K562 (cell line): ENCODE measurements around the gene SLC2A9. TPM values are rescaled to one million over a fixed set of nuclear protein-coding genes. Genes with fewer than 3 reads are reported as not detected.

Experiments used
- ATAC-seq: fragments of 200-7000 bp; cut with Tn5 transposase; 3 replicates; pipeline ENCODE4 v1.9.1; 2020; ENCODE audit warnings: moderate library complexity
- BruUV-seq: library from RNA; stranded (reverse); fragments of 400-500 nt; replicated peaks from 2 replicates; lab custom pipeline; 2021; lab: Mats Ljungman, UMichigan
- CTCF ChIA-PET: fragments of 300-600 bp; formaldehyde crosslinking; extraction: SDS; loops from one replicate; lab custom pipeline; 2021; ENCODE audit warnings: low intra/inter-chr PET ratio; lab: Yijun Ruan, JAX
- POLR2A ChIA-PET: fragments of 300-600, 350-650 bp; sonication (Branson Sonifier 250); formaldehyde crosslinking; extraction: SDS; loops from one replicate; lab custom pipeline; 2021; ENCODE audit warnings: antibody characterized with exemption, inconsistent platforms; lab: Yijun Ruan, JAX
- DNase-seq, 4 experiments: peaks; one replicate each; pipeline versions ENCODE4 v3.0.0 to v3.0.0-alpha.2; 2011 to 2018; ENCODE audit warnings: low spot score in 3 of 4, mixed read lengths in 3 of 4; ENCODE audit errors: extremely low read depth in 1 of 4
- FAIRE-seq: peaks from 2 replicates; lab custom pipeline; 2011; peaks lifted over from hg19 to GRCh38; lab: Jason Lieb, UNC
- H2AFZ ChIP-seq: 2 replicates; pipeline ENCODE4 v1.6.0; 2011; ENCODE audit warnings: low read depth, low read length, control low read depth, inconsistent platforms
- H3K27ac ChIP-seq: fragments of 200-600 bp; 3 replicates; pipeline ENCODE4 v1.8.0; 2011; ENCODE audit warnings: low read depth, mild to moderate bottlenecking, control low read depth, inconsistent platforms, low read length, moderate library complexity, mixed read lengths; ENCODE audit errors: extremely low read depth
- H3K27me3 ChIP-seq, 2 experiments: fragments of 300-600 bp in 1 of 2; 2 replicates in 1 of 2; 3 replicates in 1 of 2; pipeline versions ENCODE4 v1.6.0 to v1.8.0; 2011; ENCODE audit warnings: inconsistent platforms in 2 of 2, low read length in 2 of 2, mild to moderate bottlenecking in 1 of 2, mixed read lengths in 1 of 2, moderate library complexity in 1 of 2; ENCODE audit not compliant: control insufficient read depth in 2 of 2, insufficient read depth in 2 of 2
- H3K36me3 ChIP-seq: fragments of 300-600 bp; 3 replicates; pipeline ENCODE4 v1.8.0; 2011; ENCODE audit warnings: mild to moderate bottlenecking, low read length, inconsistent platforms; ENCODE audit not compliant: control insufficient read depth, insufficient read depth
- H3K4me1 ChIP-seq, 2 experiments: fragments of 200-600 bp in 1 of 2; replicated peaks in 1 of 2; 2 replicates in 1 of 2; 3 replicates in 1 of 2; pipeline versions ENCODE4 v1.5.1 to v1.8.0; 2011; ENCODE audit warnings: inconsistent platforms in 2 of 2, low read length in 2 of 2, mild to moderate bottlenecking in 1 of 2, mixed read lengths in 1 of 2, moderate library complexity in 1 of 2; ENCODE audit not compliant: control insufficient read depth in 2 of 2, insufficient read depth in 2 of 2
- H3K4me2 ChIP-seq: 2 replicates; pipeline ENCODE4 v1.6.1; 2011; ENCODE audit warnings: low read length, control low read depth, inconsistent platforms, mixed read lengths; ENCODE audit not compliant: insufficient read depth
- H3K4me3 ChIP-seq: fragments of 200-600 bp; sonication (generic), shearing (Covaris generic); 2 replicates; pipeline ENCODE4 v1.5.1; 2016; ENCODE audit warnings: control low read depth, inconsistent platforms
- H3K79me2 ChIP-seq: fragments of 200-600 bp; 3 replicates; pipeline ENCODE4 v1.8.0; 2011; ENCODE audit warnings: low read length, inconsistent platforms; ENCODE audit not compliant: control insufficient read depth, insufficient read depth
- H3K9ac ChIP-seq, 2 experiments: 2 replicates each; pipeline versions ENCODE4 v1.6.0 to v1.6.1; 2011; ENCODE audit warnings: low read depth in 2 of 2, low read length in 2 of 2, control low read depth in 1 of 2, inconsistent platforms in 1 of 2, mild to moderate bottlenecking in 1 of 2, mixed read lengths in 1 of 2; ENCODE audit not compliant: insufficient read depth in 1 of 2
- H3K9me1 ChIP-seq: one replicate; pipeline ENCODE4 v1.6.0; 2011; ENCODE audit warnings: inconsistent platforms, mild to moderate bottlenecking, low read length, moderate library complexity; ENCODE audit not compliant: control insufficient read depth, insufficient read depth
- H3K9me3 ChIP-seq: replicated peaks from 2 replicates; pipeline ENCODE4 v1.5.1; 2011; ENCODE audit warnings: low read depth, low read length, inconsistent platforms; ENCODE audit not compliant: control insufficient read depth, insufficient read depth
- H4K20me1 ChIP-seq: replicated peaks from 2 replicates; pipeline ENCODE4 v1.6.1; 2011; ENCODE audit warnings: low read length, inconsistent platforms, mixed read lengths; ENCODE audit not compliant: control insufficient read depth, insufficient read depth
- CHD4 ChIP-seq: fragments of 200-600 bp; sonication (generic); IDR thresholded peaks from 3 replicates; pipeline ENCODE4 v1.6.1; 2012; ENCODE audit warnings: low read depth, mild to moderate bottlenecking, mixed read lengths, low read length, inconsistent platforms; ENCODE audit not compliant: insufficient read depth, insufficient replicate concordance, poor library complexity, severe bottlenecking
- CSDE1 ChIP-seq, 2 experiments: fragments of 450-650 bp; IDR thresholded peaks; 2 replicates each; pipeline ENCODE4 v1.6.1; 2016; ENCODE audit warnings: mild to moderate bottlenecking in 1 of 2
- CTBP1 ChIP-seq: fragments of 450-650 bp; IDR thresholded peaks from 2 replicates; pipeline ENCODE4 v1.6.1; 2016; ENCODE audit warnings: borderline replicate concordance
- HSF4 ChIP-seq: fragments of 250-450 bp; sonication (Bioruptor Pico); IDR thresholded peaks from 2 replicates; pipeline ENCODE4 v2.1.2; 2022; ENCODE audit warnings: mild to moderate bottlenecking, moderate library complexity, borderline replicate concordance
- KAT8 ChIP-seq: fragments of 450-650 bp; IDR thresholded peaks from 2 replicates; pipeline ENCODE4 v1.6.1; 2016; ENCODE audit warnings: low read depth, mild to moderate bottlenecking
- PCBP2 ChIP-seq: fragments of 200-400 bp; formaldehyde crosslinking; IDR thresholded peaks from 2 replicates; pipeline ENCODE4 v1.6.1; 2018; ENCODE audit warnings: low read length, low read depth, mild to moderate bottlenecking, moderate library complexity; ENCODE audit not compliant: poor library complexity, severe bottlenecking
- SMC3 ChIP-seq: conservative IDR thresholded peaks from 2 replicates; pipeline ENCODE4 v1.6.1; 2011; ENCODE audit warnings: low read depth, low read length, improper control_type of control experiment; ENCODE audit not compliant: insufficient read depth
- SP2 ChIP-seq: IDR thresholded peaks from 2 replicates; pipeline ENCODE4 v1.6.1; 2011; ENCODE audit warnings: mild to moderate bottlenecking, low read depth, low read length, moderate library complexity; ENCODE audit not compliant: poor library complexity, severe bottlenecking; ENCODE audit errors: extremely low read depth
- ZFP1 ChIP-seq: fragments of 450-650 bp; formaldehyde crosslinking; IDR thresholded peaks from 2 replicates; pipeline ENCODE4 v1.4.0; 2020; ENCODE audit warnings: mild to moderate bottlenecking, mixed read lengths
- WGBS: fragments of 100-300 bp; shearing (Covaris generic); methylation state at CpG from one replicate; pipeline ENCODE4 v1.1.6; 2016; ENCODE audit warnings: low coverage, mixed read lengths; ENCODE audit not compliant: insufficient coverage; ENCODE audit errors: missing lambda C conversion rate; 5-methylcytosine and 5-hydroxymethylcytosine counted together
- in situ Hi-C: fragments of 300-500 bp; cut with MboI; formaldehyde crosslinking; loops from 4 replicates; pipeline ENCODE4 v1.15.0; 2018; ENCODE audit warnings: inconsistent platforms, mixed read lengths
- intact Hi-C: fragments of 100-400 bp; cut with micrococcal nuclease; formaldehyde crosslinking; loops from 2 replicates; pipeline ENCODE4 v1.14.2; 2022
- polyA plus RNA-seq, 8 experiments: library from polyadenylated mRNA; depleted of rRNA in 4 of 8; stranded (reverse) in 5 of 8; unstranded in 3 of 8; fragments of >200 nt; fragmentation: Nextera tagmentation in 2 of 8; fragmentation: Illumina TruSeq in 1 of 8; extraction: Ambion mirVana in 2 of 8; extraction: Trizol in 1 of 8; gene quantifications; 2 replicates each; pipeline versions ENCODE4 v1.2.1 to v1.2.3, GENCODE V29; 2011 to 2014; ENCODE audit warnings: inconsistent platforms in 1 of 8, missing spikeins in 1 of 8
- total RNA-seq, 7 experiments: library from RNA; depleted of rRNA in 6 of 7; stranded (reverse); fragments of >200 nt in 6 of 7; fragmentation: Illumina TruSeq in 2 of 7; extraction: Trizol in 2 of 7; gene quantifications; 2 replicates each; pipeline versions ENCODE4 v1.2.1 to v1.2.3, GENCODE V29; 2011 to 2021; ENCODE audit warnings: low replicate concordance in 1 of 7
- TF ChIP-seq, protein P1 (sequence below): fragments of 450-650 bp; formaldehyde crosslinking; conservative IDR thresholded peaks from 2 replicates; pipeline ENCODE4 v1.4.0; 2022; ENCODE audit warnings: mild to moderate bottlenecking, missing genetic modification characterization
- TF ChIP-seq, protein P2 (sequence below): sonication (generic); formaldehyde crosslinking; IDR thresholded peaks from 2 replicates; pipeline ENCODE4 v1.9.0; 2022; ENCODE audit warnings: mild to moderate bottlenecking, missing genetic modification reagents
- TF ChIP-seq, protein P3 (sequence below): fragments of 250-450 bp; sonication (Bioruptor Pico); IDR thresholded peaks from 2 replicates; pipeline ENCODE4 v1.8.0; 2021; ENCODE audit warnings: mild to moderate bottlenecking, moderate library complexity
- TF ChIP-seq, protein P4 (sequence below): fragments of 150-350 bp; IDR thresholded peaks from 2 replicates; pipeline ENCODE4 v1.6.1; 2014; ENCODE audit warnings: low read depth, mild to moderate bottlenecking, low read length, borderline replicate concordance

Gene SLC2A9
- total and polyA plus RNA-seq, 9 of the 15 experiments (the other 6 are each of a cell fraction or from before 2014, with no cell fraction given), result 0.15 to 1.9 (median 0.76) TPM

DNA sequence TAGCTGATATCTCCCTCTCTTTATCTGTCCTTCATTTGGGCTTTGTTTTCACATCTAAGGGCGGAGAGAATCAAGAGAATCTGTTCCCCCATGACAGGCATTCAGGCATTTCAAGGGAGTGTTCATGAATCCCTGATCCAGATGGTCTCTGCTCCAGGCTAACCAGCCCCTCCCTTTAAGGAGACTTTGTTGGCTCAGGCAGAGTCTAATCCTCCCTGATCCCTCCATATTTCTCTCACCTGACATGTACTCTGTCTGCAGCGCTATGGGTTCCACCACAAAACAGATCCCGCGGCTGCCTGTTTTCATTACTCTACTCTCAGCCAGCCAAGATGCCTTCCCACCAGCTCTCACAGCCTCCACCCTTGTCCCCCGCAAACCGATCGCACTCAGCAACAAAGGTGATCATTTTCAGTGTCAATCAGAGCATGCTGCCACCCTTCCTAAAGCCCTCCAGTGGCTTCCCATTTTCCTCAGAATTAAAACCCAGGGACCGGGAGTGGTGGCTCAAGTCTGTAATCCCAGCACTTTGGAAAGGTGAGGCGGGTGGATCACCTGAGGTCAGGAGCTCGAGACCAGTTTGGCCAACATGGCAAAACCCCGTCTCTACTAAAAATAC, 30.3 kb upstream of the SLC2A9 start:
- 0% methylated on average over 11 of the region's 11 CpGs for WGBS
- peaks cover 22 to 49% of the 10 kb centered on the region in 2 experiments for H3K27me3 ChIP-seq
- no peak overlapping the region for H3K4me3 ChIP-seq
- BruUV-seq, result no TSS peak
- POLR2A ChIA-PET, result no interaction called here
- no peak for TF ChIP-seq CSDE1 (IDR thresholded peaks at IDR 0.05)
- no peak for TF ChIP-seq CTBP1
- TF ChIP-seq, protein P1, sequence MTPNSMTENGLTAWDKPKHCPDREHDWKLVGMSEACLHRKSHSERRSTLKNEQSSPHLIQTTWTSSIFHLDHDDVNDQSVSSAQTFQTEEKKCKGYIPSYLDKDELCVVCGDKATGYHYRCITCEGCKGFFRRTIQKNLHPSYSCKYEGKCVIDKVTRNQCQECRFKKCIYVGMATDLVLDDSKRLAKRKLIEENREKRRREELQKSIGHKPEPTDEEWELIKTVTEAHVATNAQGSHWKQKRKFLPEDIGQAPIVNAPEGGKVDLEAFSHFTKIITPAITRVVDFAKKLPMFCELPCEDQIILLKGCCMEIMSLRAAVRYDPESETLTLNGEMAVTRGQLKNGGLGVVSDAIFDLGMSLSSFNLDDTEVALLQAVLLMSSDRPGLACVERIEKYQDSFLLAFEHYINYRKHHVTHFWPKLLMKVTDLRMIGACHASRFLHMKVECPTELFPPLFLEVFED (CRISPR knock-in tag), result no peak
- no peak for TF ChIP-seq HSF4 (CRISPR knock-in tag)
- no peak for TF ChIP-seq KAT8
- no peak for TF ChIP-seq ZFP1
- TF ChIP-seq SMC3, result no peak
- TF ChIP-seq, protein P2, sequence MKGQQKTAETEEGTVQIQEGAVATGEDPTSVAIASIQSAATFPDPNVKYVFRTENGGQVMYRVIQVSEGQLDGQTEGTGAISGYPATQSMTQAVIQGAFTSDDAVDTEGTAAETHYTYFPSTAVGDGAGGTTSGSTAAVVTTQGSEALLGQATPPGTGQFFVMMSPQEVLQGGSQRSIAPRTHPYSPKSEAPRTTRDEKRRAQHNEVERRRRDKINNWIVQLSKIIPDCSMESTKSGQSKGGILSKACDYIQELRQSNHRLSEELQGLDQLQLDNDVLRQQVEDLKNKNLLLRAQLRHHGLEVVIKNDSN (CRISPR knock-in tag), result no peak
- TF ChIP-seq, protein P3, sequence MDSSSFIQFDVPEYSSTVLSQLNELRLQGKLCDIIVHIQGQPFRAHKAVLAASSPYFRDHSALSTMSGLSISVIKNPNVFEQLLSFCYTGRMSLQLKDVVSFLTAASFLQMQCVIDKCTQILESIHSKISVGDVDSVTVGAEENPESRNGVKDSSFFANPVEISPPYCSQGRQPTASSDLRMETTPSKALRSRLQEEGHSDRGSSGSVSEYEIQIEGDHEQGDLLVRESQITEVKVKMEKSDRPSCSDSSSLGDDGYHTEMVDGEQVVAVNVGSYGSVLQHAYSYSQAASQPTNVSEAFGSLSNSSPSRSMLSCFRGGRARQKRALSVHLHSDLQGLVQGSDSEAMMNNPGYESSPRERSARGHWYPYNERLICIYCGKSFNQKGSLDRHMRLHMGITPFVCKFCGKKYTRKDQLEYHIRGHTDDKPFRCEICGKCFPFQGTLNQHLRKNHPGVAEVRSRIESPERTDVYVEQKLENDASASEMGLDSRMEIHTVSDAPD, result no peak
- TF ChIP-seq, protein P4, sequence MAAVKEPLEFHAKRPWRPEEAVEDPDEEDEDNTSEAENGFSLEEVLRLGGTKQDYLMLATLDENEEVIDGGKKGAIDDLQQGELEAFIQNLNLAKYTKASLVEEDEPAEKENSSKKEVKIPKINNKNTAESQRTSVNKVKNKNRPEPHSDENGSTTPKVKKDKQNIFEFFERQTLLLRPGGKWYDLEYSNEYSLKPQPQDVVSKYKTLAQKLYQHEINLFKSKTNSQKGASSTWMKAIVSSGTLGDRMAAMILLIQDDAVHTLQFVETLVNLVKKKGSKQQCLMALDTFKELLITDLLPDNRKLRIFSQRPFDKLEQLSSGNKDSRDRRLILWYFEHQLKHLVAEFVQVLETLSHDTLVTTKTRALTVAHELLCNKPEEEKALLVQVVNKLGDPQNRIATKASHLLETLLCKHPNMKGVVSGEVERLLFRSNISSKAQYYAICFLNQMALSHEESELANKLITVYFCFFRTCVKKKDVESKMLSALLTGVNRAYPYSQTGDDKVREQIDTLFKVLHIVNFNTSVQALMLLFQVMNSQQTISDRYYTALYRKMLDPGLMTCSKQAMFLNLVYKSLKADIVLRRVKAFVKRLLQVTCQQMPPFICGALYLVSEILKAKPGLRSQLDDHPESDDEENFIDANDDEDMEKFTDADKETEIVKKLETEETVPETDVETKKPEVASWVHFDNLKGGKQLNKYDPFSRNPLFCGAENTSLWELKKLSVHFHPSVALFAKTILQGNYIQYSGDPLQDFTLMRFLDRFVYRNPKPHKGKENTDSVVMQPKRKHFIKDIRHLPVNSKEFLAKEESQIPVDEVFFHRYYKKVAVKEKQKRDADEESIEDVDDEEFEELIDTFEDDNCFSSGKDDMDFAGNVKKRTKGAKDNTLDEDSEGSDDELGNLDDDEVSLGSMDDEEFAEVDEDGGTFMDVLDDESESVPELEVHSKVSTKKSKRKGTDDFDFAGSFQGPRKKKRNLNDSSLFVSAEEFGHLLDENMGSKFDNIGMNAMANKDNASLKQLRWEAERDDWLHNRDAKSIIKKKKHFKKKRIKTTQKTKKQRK, result no peak
- no peak for TF ChIP-seq SP2
- TF ChIP-seq CHD4, result no peak
- no peak for TF ChIP-seq PCBP2
- DNase-seq, result no peak
- no peak overlapping the region for H3K4me2 ChIP-seq
- no peaks in the 10 kb centered on the region for H3K36me3 ChIP-seq
- intact Hi-C loops (no loop called here), in situ Hi-C loops (no loop called here)
- H2AFZ ChIP-seq, result no peak overlapping the region
- no peak for FAIRE-seq
- H3K27ac ChIP-seq, result no peak overlapping the region
- no peaks in the 10 kb centered on the region for H3K9me3 ChIP-seq
- H3K4me1 ChIP-seq, result no peaks in the 10 kb centered on the region
- H3K9me1 ChIP-seq, result no peaks in the 10 kb centered on the region
- CTCF ChIA-PET, result no interaction called here
- no peak overlapping the region for H3K9ac ChIP-seq
- no peak for ATAC-seq
- H3K79me2 ChIP-seq, result no peaks in the 10 kb centered on the region
- H4K20me1 ChIP-seq, result no peaks in the 10 kb centered on the region
